Mammary epithelial cell (primary cell): ENCODE data around the gene NCOA3.
A peak's percentile ranks its signal among the peaks of the same experiment; 100 is the strongest.

Source experiments
- CTCF ChIP-seq, 2 donors: IDR thresholded peaks in 1 of 2; conservative IDR thresholded peaks in 1 of 2; 2 replicates each; pipeline ENCODE4 v1.5.1; 2011 to 2012; ENCODE audit warnings: inconsistent platforms in 2 of 2, low read length in 2 of 2, mild to moderate bottlenecking in 2 of 2, control low read depth in 1 of 2, low read depth in 1 of 2; ENCODE audit not compliant: insufficient read depth in 1 of 2; ENCODE audit errors: extremely low read depth in 1 of 2
- EZH2 ChIP-seq: IDR thresholded peaks from 2 replicates; pipeline ENCODE4 v1.6.1; 2012; ENCODE audit warnings: low read length, inconsistent platforms, borderline replicate concordance

DNA sequence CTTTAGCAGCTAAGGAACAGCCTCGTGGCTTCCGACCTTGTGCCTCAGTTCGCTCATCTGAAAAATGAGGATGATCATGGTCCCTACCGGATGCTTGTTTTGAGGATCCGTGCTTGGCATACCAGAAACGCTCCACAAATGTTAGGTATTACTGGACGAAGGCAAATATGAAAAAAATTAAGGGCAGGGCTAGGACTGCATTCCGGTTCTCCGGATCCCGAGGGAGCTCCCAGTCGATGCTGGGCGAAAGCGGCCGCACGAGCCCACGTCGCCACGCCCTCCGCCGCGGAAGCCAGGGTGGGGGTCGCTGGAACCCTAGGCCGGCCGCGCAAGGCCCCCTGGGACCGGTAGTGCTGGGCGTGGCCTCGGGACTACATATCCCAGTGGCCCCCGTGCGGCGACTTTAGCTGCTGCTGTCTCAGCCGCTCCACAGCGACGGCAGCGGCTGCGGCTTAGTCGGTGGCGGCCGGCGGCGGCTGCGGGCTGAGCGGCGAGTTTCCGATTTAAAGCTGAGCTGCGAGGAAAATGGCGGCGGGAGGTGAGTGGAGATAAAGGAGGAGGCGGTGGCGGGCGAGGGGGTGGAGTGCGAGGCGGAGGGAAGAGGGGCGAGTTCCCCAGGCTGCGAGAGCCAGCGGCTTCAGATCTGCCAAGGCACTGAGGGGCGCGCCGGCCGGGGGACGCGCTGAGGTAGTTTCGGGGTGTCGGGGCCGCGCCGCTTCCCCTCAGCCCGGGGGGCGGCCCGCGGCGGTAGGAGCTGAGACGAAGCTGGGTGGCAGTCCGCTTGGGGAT is at the start of gene NCOA3:
- TF ChIP-seq CTCF (conservative IDR thresholded peaks at IDR 0.05 in 1 of 2, IDR thresholded peaks at IDR 0.05 in 1 of 2; ENCODE audit: extremely low read depth in 1 of 2, insufficient read depth in 1 of 2, low read depth in 1 of 2, low read length in 2 of 2) (peak in 1 of 2 donors; percentile 62), EZH2 (no peak)
